Lung (tissue), 12 donors: ENCODE results near the gene ESYT1. TPM values are rescaled to one million over a fixed set of nuclear protein-coding genes. Genes with fewer than 3 reads are reported as not detected.

ENCODE experiments used
- ATAC-seq: fragments of 200-7000 bp; cut with Tn5 transposase; one replicate; pipeline ENCODE4 v1.9.1; 2020; ENCODE audit warnings: moderate number of reproducible peaks; ENCODE audit not compliant: insufficient read depth, low FRiP score
- DNase-seq, 3 donors: peaks; one replicate each; pipeline ENCODE4 v3.0.0-alpha.2; 2013 to 2017
- H3K27ac ChIP-seq, 2 donors: one replicate each; pipeline ENCODE4 v1.5.1; 2013; ENCODE audit warnings: mild to moderate bottlenecking in 2 of 2, moderate library complexity in 2 of 2, control low read depth in 1 of 2, inconsistent platforms in 1 of 2, low read depth in 1 of 2, low read length in 1 of 2
- H3K27me3 ChIP-seq, 3 donors: one replicate each; pipeline ENCODE4 v1.5.1; 2013; ENCODE audit warnings: low read length in 2 of 3; ENCODE audit not compliant: control insufficient read depth in 3 of 3, insufficient read depth in 3 of 3
- H3K36me3 ChIP-seq, 4 donors: one replicate each; pipeline ENCODE4 v1.5.1; 2013; ENCODE audit warnings: low read length in 4 of 4, mild to moderate bottlenecking in 1 of 4, moderate library complexity in 1 of 4; ENCODE audit not compliant: control insufficient read depth in 4 of 4, insufficient read depth in 4 of 4
- H3K4me1 ChIP-seq, 5 donors: one replicate each; pipeline ENCODE4 v1.5.1; 2013; ENCODE audit warnings: low read length in 5 of 5, mild to moderate bottlenecking in 2 of 5, moderate library complexity in 1 of 5; ENCODE audit not compliant: control insufficient read depth in 5 of 5, insufficient read depth in 5 of 5
- H3K4me3 ChIP-seq: one replicate; pipeline ENCODE4 v1.5.1; 2013; ENCODE audit warnings: mild to moderate bottlenecking, control low read depth, moderate library complexity
- H3K9ac ChIP-seq, 2 donors: one replicate each; pipeline ENCODE4 v1.5.1; 2013; ENCODE audit warnings: low read length in 2 of 2, control low read depth in 1 of 2; ENCODE audit not compliant: insufficient read depth in 1 of 2
- H3K9me3 ChIP-seq, 4 donors: one replicate each; pipeline ENCODE4 v1.5.1; 2013; ENCODE audit warnings: low read length in 3 of 4, mild to moderate bottlenecking in 1 of 4, moderate library complexity in 1 of 4; ENCODE audit not compliant: control insufficient read depth in 4 of 4, insufficient read depth in 3 of 4
- CTCF ChIP-seq: IDR thresholded peaks from 2 replicates; pipeline ENCODE4 v1.5.1; 2012; ENCODE audit warnings: mild to moderate bottlenecking; ENCODE audit errors: control extremely low read depth, extremely low read depth
- WGBS, 2 donors: extraction: QIAGEN DNeasy Blood & Tissue Kit; methylation state at CpG; one replicate each; pipeline ENCODE4 v1.1.7; 2013; 5-methylcytosine and 5-hydroxymethylcytosine counted together
- polyA plus RNA-seq, 2 donors: library from polyadenylated mRNA; stranded (reverse); fragments of 200-250 nt; gene quantifications; one replicate each; pipeline ENCODE4 v1.2.1, GENCODE V29; 2013
- total RNA-seq, 2 donors: library from RNA; depleted of rRNA in 1 of 2; stranded (reverse); fragments of >200 nt in 1 of 2; gene quantifications; one replicate each; pipeline ENCODE4 v1.2.1, GENCODE V29; 2014 to 2021
- donor health status: control.
- donor health status: control.
- donor health status: Bipolar disorder and iron deficiency.
- donor health status: healthy.
- donor health status: DM: yes; HTN: yes; CAD: no.

The ESYT1 gene
- total and polyA plus RNA-seq, 4 donors: 23.5 to 131 (median 64.2) TPM

DNA sequence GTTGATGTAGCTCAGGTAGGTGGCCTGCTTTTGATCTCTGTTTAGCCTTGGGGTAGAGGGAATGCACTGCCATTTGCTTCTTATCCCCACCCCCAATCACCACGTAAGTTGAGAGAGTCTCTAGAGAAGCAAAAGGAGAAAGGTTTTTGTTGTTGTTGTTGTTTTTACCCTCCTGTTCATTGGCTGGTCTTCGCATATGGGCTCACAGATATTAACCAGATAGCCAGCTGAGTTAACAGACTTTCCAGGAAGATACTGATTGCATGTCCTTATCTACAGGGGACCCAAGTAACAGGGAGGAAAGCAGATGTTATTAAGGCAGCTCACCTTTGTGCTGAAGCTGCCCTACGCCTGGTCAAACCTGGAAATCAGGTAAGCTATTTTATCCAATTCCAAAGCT, 20.8 kb upstream of the ESYT1 start:
- ATAC-seq (no peak), DNase-seq (no peak)
- no peak for TF ChIP-seq CTCF
- Histone ChIP-seq H3K4me3 (no peak overlapping the region), H3K9ac (peak overlapping the region in 1 of 2 donors; percentile 32), H3K9me3 (peaks cover 0 to 2% (median 0%) of the 10 kb centered on the region in 4 donors), H3K36me3 (peaks cover 23 to 49% (median 32%) of the 10 kb centered on the region in 4 donors), H3K27ac (no peak overlapping the region), H3K4me1 (peaks cover 0 to 18% (median 3%) of the 10 kb centered on the region in 5 donors), H3K27me3 (no peaks in the 10 kb centered on the region)
- WGBS, 2 donors: 97 to 98% methylated on average over 3 of the region's 3 CpGs

DNA sequence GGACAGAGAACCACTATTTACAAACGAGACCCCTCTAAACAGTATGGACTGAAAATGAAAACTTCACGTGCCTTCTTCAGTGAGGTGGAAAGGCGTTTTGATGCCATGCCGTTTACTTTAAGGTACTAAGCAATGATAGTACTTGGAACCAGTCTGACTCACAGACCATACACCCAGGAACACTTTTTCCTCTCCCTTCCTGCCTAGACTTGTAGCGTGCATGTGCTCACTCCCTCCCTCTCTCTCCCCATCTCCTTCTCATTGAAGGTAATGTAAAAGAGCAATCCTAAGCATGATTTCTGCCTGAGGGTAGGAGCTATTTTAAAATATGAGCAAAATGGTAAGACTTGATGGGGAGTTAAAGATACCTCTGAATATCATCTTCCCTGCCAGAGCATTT, 17.5 kb upstream of the ESYT1 start:
- no peak for DNase-seq
- no peaks in the 10 kb centered on the region for H3K27me3 ChIP-seq
- H3K27ac ChIP-seq: no peak overlapping the region
- H3K9ac ChIP-seq: no peak overlapping the region
- no peak overlapping the region for H3K4me3 ChIP-seq
- peaks cover 27 to 57% (median 34%) of the 10 kb centered on the region in 4 donors for H3K36me3 ChIP-seq
- H3K9me3 ChIP-seq: peaks cover 0 to 2% (median 0%) of the 10 kb centered on the region in 4 donors
- TF ChIP-seq CTCF: no peak
- 92 to 95% methylated on average over 5 of the region's 5 CpGs for WGBS, 2 donors
- no peak for ATAC-seq
- peaks cover 0 to 8% (median 0%) of the 10 kb centered on the region in 5 donors for H3K4me1 ChIP-seq

GRCh38 chr12:56114084-56114483, 14.0 kb upstream of the ESYT1 start:
- no peak for TF ChIP-seq CTCF
- H3K27me3 ChIP-seq: no peaks in the 10 kb centered on the region

DNA sequence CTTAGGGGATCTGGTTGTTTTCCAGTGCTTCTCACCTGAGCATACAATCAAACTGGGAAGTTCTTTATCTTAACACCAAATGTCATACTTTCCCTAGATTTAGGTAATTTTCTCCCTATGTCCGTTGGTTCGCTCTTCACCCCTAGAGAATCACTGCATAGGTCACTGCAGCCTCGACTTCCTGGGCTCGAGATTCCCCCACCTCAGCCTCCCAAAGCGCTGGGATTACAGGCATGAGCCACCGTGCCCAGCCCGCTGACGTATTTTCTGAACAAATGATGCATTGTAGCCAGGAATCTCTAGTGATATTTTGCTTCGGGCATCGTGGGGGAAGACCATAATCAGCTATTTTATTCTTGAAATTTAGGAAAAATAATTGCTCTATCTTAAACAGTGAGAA, 12.7 kb upstream of the ESYT1 start:
- Histone ChIP-seq H3K36me3 (peaks cover 16 to 24% (median 20%) of the 10 kb centered on the region in 4 donors), H3K4me3 (no peak overlapping the region), H3K27me3 (no peaks in the 10 kb centered on the region), H3K27ac (peak overlapping the region in 1 of 2 donors; percentile 91), H3K4me1 (peaks cover 0 to 20% (median 5%) of the 10 kb centered on the region in 5 donors), H3K9me3 (peaks cover 0 to 2% (median 0%) of the 10 kb centered on the region in 4 donors), H3K9ac (peak overlapping the region in 1 of 2 donors; percentile 99)
- ATAC-seq (no peak), DNase-seq (peak in 2 of 3 donors; percentile 29 to 38)
- 50 to 54% methylated on average over 10 of the region's 10 CpGs for WGBS, 2 donors
- no peak for TF ChIP-seq CTCF

More at GRCh38 chr12:56114084-56114483, 14.0 kb upstream of the ESYT1 start:
- Histone ChIP-seq H3K27ac (no peak overlapping the region), H3K36me3 (peaks cover 20 to 32% (median 27%) of the 10 kb centered on the region in 4 donors), H3K4me1 (peaks cover 0 to 11% (median 3%) of the 10 kb centered on the region in 5 donors), H3K9ac (no peak overlapping the region), H3K9me3 (peaks cover 0 to 2% (median 0%) of the 10 kb centered on the region in 4 donors), H3K4me3 (no peak overlapping the region)
- no peak for DNase-seq
- ATAC-seq: no peak
- 93 to 97% methylated on average over 1 of the region's 1 CpG for WGBS, 2 donors
